NCI-H2227 (cell line): ENCODE results near the gene BTG1.
"Not testable (repeated sequence)": the region's sequence is repeated elsewhere in the genome, so short reads cannot be mapped to it uniquely, and the experiment has no call there.

Experiments
- DNase-seq: peaks from one replicate; lab custom pipeline; 2025; ENCODE audit not compliant: unreplicated experiment; lab: John Stamatoyannopoulos, UW

Gene BTG1

DNA sequence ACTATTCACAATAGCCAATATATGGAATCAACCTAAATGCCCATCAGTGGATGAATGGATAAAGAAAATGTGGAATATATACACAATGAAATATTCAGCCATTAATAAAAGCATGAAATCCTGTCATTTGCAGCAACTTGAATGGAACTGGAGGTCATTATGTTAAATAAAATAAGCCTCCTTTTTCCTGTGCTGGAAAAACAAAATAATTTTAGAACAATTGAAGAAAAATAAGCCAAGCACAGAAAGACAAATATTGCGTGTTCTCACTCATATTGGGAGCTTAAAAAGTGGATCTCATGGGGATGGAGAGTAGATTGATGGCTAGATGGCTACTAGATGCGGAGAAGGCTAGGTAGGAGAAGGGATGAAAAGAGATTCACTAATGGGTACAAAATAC lies 6.3 kb upstream of the BTG1 start:
- DNase-seq: no peak

DNA sequence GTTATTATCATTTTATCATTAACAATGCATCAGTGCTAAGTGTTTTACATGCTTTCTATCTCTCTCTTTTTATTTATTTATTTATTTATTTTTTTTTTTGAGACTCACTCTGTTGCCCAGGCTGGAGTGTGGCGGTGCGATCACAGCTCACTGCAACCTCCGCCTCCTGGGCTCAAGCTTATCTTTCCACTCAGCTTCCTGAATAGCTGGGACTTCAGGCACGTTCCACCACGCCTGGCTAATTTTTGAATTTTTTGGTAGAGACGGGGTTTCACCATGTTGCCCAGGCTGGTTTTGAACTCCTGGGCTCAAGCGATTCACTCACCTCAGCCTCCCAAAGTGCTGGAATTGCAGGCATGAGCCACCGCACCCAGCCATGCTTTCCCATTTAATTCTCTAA lies 3.9 kb upstream of the BTG1 start:
- no peak for DNase-seq

- DNase-seq: no peak
These were observed 1.8 kb upstream of the BTG1 start for GRCh38 chr12:92147491-92147890.

GRCh38 chr12:92146497-92147224 lies 1.0 kb upstream of the BTG1 start:
- DNase-seq: no peak

DNA sequence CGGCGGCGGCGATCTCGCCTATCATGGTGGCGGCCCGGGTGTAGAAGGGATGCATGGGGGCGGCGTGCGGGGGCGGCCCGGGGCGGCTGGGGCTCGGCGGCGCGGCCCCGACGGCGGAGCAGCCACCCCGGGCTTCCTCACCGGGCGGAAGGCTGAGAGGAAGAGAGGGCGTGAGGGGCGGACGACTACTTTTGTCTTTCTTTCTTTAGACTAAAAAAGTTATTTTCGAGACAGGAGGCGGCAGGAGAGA lies 240 bp downstream of the BTG1 start:
- no peak for DNase-seq

DNA sequence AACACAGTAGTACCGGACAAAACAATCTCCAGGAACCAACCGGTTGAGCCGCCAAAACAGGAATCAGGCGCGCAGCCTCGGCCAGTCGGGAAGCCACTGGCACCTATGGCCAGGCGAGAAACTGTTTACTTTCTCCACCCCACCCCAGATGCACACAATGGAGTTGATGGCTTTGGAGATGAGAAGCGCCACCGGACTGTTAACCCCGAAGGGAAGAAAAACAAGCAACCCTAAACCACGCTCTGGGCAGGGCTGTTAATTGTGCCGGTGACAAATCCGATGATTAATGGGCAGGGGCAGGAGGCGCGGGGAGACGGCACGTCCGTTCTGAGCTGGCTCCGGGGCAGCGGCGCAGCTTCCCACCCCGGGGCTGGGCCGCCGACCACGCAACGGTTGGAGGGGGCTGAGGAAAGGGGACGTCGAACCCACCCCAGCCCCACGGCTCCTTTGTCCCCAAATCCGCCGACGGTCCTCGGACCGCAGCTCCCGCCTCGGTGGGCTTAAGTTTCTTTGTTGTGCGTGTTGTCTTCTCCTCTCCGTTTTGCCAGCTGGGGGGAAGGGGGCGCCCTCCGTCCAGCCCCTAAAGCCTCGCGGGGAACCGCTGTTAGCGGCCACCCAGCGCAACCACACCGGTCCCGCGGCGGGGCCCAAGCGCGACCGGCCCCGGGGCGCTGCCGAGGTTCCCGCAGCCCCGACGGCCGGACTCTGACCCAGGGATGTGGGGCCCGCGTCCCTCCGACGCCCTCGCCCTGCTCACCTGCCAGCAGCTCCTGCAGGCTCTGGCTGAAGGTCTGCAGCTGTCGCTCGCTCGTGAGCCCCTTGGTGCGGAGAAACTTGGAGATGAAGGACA lies 790 bp downstream of the BTG1 start:
- peak; percentile 74 for DNase-seq

- peak; percentile 88 for DNase-seq
These were observed 1.7 kb downstream of the BTG1 start for GRCh38 chr12:92143686-92144630.

GRCh38 chr12:92143258-92143657 lies 2.4 kb downstream of the BTG1 start:
- no peak for DNase-seq

DNA sequence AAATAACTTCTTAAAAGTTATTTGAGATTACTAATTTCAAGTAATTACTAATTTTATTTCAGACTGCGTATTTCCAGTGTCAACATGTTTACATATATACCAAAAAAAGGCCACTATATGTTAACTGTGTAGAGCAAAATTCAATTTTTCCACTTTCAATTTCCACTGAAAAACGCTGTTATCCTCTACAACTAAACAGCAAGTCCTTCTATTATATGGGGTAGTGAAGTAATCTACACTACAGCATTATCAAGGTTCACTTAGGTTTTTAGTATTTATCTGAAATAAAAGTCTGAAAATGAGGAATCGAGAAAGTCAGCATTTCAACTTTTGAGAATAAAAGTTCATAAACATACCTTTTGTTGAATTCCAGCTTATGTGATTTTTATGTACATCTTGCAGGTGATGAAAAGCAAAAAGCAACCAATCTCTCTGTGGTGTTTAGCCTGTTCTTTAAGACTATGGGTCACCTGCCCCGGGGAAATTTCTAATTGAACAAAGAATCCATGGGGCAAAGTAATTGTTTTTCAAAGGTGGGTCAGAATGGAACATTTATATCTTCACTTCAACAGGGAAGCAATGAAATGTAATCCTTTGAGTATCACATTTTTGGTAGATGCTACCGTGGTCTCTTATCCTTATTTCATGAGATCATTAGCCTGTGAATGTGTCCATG lies 3.3 kb downstream of the BTG1 start:
- no peak for DNase-seq

DNA sequence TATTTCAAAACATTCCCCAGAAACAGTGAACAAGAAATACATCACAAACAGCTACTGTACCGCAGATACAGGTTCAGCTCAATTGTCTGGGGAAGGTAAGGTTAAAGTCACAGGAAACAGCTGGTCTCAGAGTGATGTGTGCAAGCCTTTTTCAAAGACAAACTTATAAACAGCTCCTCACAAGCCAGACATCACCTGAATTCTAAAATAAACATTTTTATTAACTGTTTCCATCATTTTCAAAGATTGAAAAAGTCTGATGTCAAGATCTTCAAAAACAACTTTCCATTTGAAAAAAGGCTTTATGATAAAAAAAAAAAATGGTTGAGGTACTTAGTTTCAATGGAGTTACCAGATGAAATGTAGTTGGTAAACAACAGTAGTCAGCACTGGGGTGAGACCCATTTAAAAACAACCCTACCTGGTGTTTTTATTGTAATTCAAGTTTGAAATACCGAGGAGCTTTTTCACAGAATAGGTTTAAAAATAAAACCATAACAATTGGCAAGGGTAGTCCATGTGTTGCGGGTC lies 4.0 kb downstream of the BTG1 start:
- no peak for DNase-seq

GRCh38 chr12:92140896-92141536 lies 4.6 kb downstream of the BTG1 start:
- no peak for DNase-seq

- no peak for DNase-seq
These were observed 5.5 kb downstream of the BTG1 start for GRCh38 chr12:92140156-92140555.

- DNase-seq: no peak
These were observed 6.0 kb downstream of the BTG1 start for GRCh38 chr12:92139634-92140150.

DNA sequence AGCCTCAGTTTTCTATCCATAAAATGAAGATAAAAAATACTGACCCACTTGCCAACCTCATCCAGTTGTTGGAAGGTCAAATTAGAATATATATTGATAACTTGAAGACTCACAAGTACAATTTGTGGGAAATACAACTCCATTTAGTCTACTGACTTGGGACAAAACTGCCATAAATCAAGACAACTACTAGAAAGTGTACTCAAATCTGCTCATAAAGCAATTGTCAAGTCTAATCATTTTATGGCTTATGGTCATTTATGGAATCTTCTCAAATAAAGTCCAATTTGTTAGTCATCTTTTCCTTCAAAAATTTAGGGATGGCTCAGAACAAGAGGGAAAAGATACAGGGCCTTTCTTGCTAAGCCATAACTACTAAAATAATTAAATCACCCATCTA lies 7.0 kb downstream of the BTG1 start:
- DNase-seq: no peak

- DNase-seq: no peak
These were observed 7.5 kb downstream of the BTG1 start for GRCh38 chr12:92138144-92138543.

- no peak for DNase-seq
These were observed 8.5 kb downstream of the BTG1 start for GRCh38 chr12:92136965-92137721.

DNA sequence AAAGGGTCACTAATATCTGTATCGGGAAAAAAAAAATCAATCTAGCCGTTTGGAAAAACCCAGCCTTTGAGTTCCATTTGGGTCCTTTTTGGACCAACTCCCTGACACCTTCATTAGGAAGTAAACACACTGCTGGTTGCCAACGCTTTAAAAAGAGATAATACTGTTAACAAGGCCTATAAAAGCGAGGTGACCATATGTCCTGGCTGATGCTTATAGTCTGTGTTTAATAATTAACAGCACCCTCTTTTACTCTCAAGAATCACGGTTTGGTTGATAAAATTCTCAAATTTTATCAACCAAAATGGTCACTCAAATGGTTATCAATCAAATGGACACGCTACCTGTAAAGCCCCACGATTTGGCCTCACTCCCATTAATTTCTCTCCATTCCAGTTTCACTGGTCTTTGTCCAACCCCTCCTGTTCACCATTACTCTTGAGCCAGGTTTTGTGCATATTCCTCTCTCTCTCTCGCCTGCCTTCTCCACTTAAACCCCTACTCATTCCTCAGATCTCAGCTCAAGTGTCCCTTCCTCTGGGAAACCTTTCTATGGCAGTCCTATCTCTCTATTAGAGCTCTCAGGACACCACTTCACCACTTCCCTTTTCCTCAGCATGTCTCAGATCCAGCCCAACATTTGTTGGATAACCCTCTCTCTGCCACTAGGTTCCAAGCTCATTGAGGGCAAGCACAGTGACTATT lies 9.5 kb downstream of the BTG1 start:
- DNase-seq: no peak

DNA sequence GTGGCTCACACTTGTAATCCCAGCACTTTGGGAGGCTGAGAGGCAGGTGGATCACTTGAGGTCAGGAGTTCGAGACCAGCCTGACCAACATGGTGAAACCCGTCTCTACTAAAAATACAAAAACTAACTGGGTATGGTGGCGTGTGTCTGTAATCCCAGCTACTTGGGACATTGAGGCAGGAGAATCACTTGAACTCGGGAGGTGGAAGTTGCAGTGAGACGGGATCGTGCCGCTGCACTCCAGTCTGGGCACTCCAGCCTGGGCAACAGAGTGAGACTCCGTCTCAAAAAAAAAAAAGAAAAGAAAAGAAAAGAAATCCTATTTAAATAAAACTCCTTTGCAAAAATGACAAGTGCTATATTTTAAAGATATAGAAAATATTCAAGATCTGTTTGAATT lies 10.1 kb downstream of the BTG1 start:
- DNase-seq: not testable (repeated sequence)
